GM19438 (cell line): Measurements from ENCODE around the gene MTOR.

Experiments used
- ATAC-seq: cut with Tn5 transposase; IDR thresholded peaks from one replicate; pipeline ENCODE4 v1.9.1; 2021; ENCODE audit warnings: low read depth; ENCODE audit not compliant: unreplicated experiment

MTOR gene

GRCh38 chr1:11156963-11157362 is 105.4 kb downstream of the MTOR start:
- no peak for ATAC-seq

GRCh38 chr1:11156441-11156840 is 105.9 kb downstream of the MTOR start:
- ATAC-seq = no peak

DNA sequence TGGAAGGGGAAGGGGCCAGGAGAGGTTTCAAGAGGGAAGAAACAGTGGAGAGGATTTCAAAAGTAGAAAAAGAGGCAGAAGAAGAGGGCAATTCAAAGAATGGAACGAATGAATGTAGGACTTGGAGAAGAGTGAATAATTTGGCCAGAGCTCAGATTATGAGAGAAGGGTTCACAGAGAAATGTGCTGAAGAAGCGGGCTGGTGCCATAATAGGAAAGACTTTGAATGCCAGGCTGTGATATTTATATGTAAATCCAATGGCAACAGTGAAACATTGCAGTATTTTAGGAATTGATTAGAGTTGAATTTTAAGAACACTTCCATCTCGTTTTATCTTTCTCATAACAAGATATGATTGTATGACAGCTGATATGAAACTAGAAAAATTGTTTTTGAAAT is 109.2 kb downstream of the MTOR start:
- ATAC-seq = no peak

GRCh38 chr1:11152755-11153154 is 109.6 kb downstream of the MTOR start:
- ATAC-seq = no peak

DNA sequence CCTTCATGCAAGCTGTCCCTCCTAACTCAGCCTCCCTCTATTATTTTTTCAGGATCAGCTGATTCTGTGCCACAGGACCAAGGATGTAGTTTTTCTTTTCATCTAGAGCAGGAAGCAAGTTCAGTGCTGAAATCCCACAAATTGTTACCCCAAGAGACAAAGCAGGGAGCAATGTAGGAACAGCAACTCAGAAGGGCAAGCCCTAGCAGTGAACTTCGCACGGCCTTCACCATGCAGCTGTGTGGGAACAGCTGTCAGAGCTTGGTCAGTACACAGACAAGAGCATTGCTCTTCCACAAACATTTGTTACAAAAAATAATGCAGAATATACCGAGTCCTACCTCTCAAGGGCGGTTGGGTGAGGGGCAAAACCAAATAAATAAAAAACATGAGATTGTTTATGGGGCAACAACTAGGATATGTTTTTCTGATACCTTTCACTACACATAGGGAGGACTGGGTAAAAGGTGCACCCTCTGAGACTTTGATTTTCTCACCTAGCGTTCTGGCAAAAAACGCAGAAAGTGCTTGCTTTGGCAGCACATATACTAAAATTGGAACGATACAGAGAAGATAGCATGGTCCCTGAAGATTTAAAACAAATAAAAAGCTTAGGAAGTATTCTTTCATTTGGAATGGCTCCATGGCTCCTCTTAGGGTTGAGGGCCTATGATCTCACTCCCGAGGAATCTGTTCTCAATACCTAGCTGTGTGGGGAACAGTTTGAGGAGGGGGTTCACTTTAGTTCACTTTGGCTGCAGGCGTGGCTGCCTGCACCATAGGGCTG is 110.3 kb downstream of the MTOR start:
- no peak for ATAC-seq

- ATAC-seq = no peak
These were observed 111.2 kb downstream of the MTOR start for GRCh38 chr1:11151114-11151513.

GRCh38 chr1:11150326-11150725 is 112.0 kb downstream of the MTOR start:
- ATAC-seq = no peak

DNA sequence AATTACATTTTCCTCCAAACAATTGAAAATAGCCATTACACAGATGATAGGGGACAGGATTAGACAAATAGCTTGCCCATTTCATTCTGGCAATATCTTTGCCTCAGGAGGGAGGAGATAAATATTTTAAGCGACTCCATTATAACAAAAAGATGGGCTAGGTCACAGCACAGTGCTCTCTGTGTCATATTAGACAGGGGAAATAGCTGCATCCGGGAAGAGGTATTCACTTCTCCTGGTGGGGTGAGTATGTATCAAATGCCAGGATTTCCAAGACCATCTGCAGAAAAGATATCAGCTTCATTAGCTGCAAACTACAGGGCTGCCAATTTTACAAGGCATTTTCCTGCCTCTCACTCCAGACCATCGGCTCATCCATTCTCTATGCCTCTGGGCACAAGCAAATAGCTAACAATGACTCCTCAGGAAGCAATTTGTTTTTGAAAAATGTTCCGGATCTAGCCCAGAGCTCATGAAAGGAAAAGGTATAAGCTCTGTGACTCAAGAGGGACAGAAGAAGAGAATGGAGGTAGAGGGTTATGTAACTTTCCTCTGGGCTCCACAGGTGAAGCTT is 115.1 kb downstream of the MTOR start:
- no peak for ATAC-seq

DNA sequence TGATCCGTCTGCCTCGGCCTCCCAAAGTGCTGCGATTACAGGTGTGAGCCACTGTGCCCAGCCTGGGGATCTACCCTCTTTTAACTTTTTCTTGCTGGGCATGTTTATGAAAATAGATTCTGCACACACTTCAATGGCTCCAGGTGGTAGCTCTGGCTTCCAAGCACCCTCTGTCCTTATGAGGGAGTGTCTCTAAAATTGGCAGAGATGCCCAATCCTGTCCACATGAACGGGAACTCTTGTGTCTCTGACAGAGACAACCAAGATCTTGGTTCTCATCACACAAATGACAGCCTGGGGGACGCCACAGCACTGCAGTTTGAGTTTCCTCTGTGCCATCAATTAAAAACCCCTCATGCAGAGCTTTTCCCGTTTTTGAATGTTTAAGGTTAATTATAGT is 116.6 kb downstream of the MTOR start:
- ATAC-seq = no peak

- ATAC-seq = no peak
These were observed 117.6 kb downstream of the MTOR start for GRCh38 chr1:11144570-11145256.

GRCh38 chr1:11143907-11144306 is 118.4 kb downstream of the MTOR start:
- ATAC-seq = no peak

GRCh38 chr1:11143401-11143800 is 119.0 kb downstream of the MTOR start:
- ATAC-seq = no peak

- ATAC-seq = no peak
These were observed 119.5 kb downstream of the MTOR start for GRCh38 chr1:11142618-11143391.

GRCh38 chr1:11138952-11139351 is 123.4 kb downstream of the MTOR start:
- ATAC-seq = no peak

DNA sequence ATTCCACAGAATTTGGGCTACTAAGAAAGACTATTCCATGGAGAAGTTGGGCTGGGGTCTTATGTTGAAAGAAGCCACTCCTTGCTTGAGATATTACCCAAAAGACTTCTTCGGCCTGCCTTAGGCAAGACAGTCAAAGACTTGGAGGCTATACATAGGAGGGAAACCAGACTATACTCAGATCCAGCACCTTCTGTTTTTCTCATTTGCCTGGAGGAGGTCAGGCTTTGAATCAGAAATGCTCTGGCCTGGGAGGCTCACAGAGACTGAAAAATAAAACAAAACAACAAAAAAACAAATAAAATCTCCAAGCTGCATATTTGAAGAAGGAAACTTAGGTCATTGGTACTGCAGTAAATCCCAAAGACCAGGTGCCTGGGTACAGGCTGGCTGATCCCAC is 124.3 kb downstream of the MTOR start:
- ATAC-seq = no peak

- no peak for ATAC-seq
These were observed 127.5 kb downstream of the MTOR start for GRCh38 chr1:11134898-11135266.

DNA sequence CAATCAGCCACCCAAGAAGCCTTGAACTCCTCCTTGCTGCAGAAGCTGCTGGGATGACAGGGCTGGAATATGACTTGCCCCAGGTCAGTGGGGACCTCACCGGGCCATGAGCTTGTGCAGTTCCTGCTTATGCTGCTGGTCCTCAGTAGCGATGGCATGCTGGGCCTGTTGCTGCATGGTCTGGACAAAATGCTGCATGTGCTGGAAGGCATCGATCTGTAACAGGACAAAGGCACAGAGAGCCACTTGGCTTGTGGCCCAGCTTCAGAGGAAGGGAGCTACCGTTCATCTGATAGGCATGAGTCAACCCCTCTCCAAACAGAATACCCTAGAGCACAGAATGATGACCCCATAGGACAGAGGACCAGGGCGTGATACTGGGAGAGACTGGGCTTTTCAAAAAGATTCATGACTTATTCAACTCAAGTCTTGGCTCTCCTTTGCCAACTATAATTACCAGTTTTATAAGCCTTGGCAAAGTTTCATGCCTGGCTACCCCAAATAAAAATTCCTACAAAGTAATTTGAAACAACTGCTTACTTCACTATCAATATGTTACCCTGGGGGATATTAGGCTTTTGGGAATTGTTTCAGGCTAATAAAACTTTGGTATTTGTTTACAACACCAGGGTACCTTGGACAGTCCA is 128.0 kb downstream of the MTOR start:
- ATAC-seq = no peak

DNA sequence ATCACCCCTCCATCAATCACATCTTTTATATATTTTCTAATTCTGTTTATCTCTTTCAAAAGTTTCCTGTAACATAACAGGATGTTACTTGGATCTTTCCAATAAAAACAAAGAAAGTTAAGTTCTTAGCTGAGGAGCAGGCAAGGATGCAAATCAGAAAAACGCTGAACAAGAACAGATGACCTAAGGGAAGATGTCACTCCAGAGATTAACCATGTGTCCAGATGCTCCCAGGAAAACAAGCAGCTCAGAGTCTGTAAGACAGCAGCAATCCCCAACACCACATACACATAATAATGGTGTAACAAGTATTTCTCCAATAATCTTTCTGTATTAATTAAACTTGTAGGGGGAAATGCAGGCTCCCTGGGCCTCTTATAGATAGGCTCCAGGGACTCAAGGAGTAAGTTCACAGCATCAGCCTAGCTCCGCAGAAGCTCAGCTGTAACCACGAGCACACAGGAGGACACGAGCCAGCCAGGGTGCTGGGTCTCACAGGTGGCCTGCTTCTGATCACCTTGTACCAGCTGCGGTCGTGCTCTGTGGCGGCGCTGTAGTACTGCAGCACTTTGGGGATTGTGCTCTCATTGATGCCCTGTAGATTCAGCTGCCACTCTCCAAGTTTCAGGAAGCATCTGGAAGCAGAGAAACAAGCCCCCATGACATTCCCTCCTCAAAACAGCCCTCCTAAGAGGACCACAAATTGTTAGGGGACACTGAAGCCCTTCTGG is 129.6 kb downstream of the MTOR start:
- no peak for ATAC-seq

DNA sequence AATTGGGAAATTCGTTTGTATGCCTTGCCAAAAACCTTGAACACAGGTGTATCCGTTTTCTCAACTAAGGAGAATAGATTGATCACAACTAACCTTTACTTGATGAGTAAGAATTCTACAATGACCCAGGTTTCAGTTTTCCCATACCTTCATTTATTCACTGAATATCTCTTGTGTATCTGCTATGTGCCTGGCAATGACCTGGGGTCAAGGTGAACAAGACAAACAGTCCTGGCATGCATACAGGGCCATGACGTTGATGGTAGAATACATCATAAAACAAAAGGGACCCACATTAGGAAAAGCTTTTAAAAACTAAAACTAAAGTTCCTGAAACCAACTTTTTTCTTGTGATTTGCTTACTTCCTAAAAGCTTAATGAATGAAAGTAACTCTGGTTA is 130.5 kb downstream of the MTOR start:
- ATAC-seq = no peak

GRCh38 chr1:11130406-11130805 is 131.9 kb downstream of the MTOR start:
- ATAC-seq = no peak
